Activated CD4-positive, alpha-beta T cell treated with anti-CD3 and anti-CD28 coated beads, Interleukin-2, Interleukin-6, amounts not matched to agents 100 ng/mL and 50 ng/mL, durations not matched to agents 16 hours and 8 hours (primary cell): ENCODE data around the gene MEG3.

ENCODE experiments used
- DNase-seq: peaks from one replicate; pipeline ENCODE4 v3.0.0-alpha.2; 2020

MEG3 gene

DNA sequence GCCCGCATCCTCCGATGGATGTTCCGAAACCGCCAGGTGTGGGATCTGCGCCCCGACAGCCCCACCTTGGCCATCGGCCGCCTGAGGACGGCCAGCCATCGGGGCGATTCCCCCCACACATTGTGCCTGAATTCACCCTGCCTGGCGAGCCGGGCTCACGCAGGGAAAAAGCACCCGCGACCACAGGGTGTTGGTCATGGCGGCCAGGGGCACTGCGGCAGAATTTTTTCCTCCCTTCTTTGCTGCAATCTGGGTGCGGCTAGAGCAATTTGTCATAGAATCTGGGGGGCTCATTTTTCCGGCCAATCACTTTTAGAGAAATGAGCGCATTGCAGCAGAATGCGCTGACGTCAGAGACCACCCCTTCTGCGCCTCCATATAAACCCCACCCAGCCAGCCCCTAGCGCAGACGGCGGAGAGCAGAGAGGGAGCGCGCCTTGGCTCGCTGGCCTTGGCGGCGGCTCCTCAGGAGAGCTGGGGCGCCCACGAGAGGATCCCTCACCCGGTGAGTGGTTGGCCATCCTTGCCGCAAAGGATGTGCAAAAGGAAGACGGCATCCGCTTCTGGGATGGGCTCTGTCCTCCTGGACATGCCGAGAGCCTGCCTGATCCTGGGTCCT lies at the start of gene MEG3:
Gene MEG3 (plus strand): TSS at position 406 of the 619 bp plus-strand sequence.
- DNase-seq, result no peak

DNA sequence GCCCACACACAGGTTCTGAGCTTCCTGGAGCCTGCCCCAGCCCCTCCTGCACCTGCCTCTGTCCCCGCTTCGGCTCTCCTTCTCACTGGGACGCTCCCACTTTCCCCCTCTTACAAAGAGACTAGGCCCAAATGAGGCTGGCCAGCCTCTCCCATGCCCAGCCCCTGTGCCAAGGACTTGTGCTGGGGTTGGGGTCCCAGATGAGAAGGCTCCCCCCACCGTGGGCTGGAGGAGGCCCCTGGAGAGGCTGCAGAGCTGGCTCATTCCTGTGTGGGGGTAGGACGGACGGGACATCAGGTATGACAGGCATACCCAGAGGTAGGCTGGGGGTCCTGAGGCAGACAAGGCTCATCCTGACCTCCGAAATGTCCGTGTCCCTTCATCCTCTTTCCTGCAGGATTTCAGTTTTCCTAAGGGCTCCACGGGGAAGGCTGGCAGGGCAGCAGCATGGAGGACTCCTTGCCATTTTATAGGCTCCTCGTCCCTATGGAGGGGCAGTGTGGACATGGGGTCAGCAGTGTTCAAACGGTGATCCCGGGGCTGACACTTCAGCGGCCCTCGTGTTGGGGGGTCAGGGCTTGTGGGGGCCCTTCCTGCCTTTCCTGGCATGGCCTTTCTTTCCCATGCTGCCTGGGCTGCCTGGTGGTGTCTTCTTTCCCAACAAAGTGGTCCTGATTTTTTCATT lies 49.1 kb upstream of the MEG3 start:
- no peak for DNase-seq

DNA sequence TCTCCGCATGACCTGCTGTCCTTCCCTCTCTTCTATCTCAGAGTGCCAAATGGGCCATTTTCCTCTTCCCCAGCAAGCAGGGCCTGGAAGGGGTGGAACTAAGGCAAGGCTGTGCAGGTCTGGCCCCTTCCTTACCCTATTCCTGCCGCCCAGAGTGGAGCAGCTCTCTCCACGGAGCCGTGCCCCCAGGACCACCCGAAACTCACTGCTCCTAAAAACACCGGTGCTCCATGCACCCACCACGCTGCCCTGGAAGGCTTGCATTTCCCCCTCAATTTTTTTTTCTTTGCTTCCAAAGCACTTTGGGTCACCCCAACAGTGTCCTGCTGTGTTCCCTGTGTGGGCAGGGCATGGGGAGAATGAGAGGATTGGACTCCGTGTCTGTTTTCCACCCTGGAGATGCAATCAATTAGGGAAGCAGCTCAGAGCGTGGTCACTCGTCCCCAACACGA lies 48.5 kb upstream of the MEG3 start:
- no peak for DNase-seq

DNA sequence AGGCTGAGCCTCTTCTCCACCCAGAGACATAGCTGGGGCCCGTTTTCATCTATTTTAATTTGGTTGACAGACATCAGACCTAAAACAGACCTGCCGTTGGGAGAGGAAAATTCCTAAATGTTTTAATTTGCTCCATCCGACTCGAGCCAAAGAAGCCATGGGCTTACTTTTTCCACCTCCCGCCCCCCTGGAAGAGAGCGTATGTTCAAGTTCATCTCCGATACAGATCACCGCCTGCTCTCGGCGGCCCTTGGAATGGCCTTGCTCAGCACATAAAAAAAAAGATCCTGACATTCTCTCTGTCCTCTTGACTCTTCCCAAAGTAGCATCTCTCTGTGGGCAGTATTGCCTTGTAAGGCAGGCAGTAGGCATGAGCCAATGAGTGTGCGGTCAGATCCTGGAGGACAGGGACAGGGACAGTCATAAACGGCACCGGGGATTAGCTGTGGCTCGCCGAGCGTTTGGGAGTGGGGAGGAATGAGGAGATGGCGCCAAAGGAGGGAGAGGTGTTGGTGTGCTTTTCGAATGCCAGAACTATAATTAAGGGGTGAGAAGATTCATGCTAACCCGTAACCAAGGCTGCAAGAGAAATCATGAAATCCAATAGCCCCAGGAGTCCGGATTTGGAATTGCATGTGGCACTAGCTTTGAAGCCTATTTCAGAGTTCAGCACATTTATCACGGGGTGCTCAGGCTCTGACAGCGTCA lies 47.9 kb upstream of the MEG3 start:
- DNase-seq, result no peak

DNA sequence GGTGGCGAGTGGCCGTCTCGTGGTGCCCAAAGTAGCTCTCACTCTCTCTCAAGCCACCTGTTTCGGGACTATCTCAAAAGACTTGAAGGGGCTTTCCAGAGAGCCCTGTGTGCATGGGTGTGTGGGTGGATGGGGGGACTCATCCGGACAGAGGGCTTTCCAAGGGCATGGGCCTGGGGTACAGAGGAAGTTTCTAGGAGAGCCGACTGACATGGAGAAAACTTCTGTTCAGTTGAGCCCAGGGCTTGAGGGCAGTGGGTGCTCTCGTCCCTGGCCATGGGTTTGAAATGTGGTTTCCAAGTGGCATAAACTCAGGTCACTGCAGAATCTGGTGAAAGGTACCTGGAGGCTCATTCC lies 47.4 kb upstream of the MEG3 start:
- no peak for DNase-seq

DNA sequence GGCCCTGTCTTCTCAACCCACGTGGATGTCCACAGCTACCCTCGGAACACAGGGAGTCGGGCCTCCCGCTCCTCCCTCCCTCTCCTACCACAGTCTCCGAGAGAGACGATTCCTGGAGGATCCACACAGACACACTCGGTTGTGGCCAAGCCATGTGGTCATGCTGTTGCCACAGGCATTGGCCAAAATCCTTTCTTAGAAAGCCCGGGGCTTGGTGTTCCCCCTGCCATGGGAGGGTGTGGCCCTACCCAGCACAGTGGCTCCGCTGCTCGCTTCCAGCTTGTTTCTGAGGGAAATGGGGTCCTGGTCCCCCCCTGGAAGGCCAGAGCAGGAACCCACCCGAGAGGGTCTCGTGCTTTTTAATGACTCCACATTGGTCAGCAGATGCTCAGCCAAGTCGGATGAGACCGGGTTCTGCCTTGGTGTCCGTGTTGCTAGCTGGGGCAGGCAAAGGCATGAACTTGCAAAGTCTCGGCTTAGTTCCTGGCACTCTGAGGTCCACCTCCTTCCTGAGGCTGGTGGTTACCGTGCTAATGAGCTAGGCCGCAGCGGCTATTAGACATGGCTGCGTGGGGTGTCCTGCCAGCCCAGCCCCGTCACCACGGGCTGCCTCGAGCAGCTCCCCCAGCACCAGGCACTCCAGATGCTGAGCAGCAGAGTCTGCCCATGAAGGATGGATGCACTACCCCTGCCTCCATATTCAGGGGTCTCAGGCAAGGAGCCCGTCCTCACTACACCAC lies 46.8 kb upstream of the MEG3 start:
- no peak for DNase-seq

DNA sequence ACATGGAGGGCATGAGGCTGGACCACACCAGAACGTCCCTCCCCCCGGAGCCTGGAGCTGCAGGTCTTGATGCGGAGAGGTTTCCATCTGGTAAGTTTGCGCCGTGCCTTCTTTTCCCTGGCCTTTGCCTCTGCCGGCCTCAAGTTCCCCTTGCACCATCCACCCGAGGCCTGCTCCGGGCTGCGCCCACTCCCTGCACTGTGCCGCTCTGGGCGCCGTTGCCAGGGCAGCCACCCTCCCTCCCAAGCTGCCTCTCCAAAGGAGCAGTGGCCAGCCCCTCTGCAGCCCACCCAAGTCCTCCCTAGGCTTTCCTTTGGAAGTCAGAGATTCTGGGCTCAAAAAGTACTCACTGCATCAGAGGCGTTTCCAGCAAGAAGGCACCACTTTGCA lies 46.2 kb upstream of the MEG3 start:
- no peak for DNase-seq

DNA sequence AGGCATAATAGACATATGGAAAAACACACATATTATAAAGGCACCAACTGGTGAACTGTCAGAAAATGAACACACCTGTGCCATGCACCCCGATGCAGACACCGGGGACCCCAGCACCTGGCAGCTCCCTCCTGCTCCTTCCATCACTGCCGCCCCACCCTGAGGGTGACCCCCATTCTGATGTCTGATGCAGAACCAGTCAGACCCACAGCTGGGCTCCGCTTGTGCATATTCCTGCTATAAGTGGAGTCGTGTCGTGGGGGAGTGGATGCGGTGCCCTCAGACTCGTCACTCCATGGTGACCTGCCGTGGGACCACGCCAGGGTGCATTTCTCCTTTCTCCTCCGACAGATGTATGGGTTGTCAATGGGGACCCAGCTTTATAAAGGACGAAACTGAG lies 45.7 kb upstream of the MEG3 start:
- DNase-seq, result no peak

DNA sequence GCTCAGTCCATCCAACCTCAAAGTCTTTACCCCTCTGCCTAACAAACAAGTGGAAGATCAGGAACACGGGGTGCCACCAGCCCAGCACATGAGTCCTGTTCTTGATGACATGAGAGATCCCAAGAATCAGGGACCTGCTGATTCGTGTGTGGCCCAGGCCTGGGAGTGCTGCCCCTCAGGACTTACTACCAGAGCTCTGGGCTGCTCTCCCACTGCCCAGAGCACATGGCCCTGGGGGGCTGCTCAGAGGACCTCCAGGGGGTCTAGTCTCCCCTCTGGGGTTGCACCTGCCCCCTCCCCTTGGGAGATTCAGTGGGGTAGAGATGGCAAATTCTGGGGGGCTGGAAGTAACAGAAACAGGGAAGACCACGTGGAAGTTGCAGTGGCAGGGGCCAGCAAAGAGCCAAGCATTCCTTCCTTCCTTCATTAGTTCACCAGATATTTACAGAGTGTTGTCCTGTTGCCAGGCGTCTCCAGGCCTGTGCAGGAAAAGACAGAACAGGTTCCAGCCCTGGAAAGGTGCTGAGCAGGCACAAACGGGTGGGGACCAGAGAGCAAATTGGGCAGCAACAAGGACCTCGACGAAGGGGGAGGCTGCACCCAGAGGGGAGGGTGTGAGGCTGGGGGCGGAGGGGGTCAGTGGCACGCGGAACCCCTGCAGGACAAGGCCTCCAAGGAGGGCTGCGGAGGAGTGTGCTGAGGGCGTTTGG lies 45.1 kb upstream of the MEG3 start:
- DNase-seq, result no peak

DNA sequence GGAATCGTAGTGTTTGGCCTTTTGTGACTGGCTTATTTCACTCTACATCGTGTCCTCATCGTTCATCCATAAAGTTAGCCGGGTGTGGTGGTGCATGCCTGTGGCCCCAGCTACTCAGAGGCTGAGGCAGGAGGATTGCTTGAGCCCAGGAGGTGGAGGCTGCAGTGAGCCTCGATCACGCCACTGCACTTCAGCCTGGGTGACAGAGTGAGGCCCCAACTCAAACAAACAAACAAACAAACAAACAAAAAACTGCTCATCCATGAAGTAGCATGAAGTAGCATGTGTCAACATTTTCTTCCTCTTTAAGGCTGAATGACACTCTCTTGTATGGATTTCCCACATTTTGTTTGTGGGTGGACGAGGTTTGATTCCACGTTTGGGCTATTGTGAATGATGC lies 44.0 kb upstream of the MEG3 start:
- DNase-seq, result no peak

DNA sequence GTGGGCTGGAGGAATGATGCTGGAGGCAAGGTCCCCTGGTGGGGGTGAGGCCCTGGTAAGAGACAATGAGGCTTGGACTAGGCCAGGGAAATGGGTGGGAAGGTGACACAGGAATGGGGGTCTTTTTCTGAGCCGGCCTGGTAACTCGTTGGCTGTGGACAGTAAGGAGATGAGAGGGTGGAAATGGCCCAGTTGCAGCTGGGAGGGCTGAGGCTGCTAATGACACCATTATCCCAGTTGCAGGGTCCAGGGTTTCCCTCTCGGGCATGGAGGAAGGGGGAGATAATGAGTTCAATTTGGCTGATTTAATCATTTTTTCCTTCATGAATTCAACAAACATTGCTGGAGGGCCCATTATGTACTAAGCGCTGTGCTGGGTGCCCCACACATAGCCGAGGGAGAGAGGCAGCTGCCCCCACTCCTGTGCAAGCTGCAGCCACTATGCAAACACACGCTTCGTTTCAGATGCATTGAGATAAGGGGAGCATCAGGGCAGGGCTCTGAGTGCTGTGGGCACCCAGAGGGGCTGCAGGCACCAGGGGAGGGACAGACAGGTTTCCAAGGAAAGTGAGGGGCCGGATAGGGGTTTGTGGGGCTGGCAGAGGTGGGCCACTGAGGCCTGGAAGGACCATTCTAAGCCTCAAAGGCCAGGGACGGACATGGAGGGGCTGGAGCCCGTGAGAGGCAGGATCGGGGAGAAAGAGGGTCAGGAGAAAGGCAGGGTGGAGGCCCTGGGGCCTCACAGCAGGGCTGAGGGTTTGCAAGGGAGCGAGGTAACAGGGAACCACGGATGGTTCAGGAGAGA lies 43.2 kb upstream of the MEG3 start:
- DNase-seq, result no peak

DNA sequence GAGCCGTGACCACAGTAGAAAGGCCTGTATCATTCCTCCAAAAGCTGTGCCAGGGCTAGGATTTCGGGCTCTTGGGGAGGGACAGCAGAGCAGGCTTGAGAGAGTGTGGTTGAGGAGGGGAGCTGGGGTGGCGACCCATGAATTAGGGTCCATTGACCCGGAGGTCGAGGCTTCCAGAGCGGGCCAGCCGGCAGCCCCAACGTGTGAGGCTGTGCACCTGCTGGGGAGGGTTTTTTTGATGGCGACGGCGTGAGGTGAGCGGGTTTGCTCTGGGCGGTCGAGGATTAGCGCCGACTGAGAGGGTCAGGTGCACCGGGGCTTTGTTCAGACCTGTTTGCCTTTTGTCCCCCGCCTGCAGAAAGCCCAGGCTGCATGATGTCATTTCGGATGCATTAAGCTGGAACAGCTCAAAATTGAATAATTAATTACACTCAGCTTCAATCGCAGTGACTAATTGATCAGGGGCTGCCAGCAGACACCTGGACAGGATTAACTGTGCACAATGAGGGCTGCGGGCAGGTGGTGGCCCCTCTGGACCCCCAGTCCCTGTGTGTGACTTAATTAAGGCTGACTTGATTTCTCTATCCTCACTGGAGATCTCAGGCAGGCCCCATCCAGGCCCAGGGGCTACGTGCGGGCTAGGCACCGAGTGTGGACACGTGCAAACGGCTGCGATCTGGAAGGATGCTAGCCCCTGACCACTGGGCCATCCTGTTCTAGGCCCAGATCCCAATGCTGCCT lies 42.1 kb upstream of the MEG3 start:
- no peak for DNase-seq

DNA sequence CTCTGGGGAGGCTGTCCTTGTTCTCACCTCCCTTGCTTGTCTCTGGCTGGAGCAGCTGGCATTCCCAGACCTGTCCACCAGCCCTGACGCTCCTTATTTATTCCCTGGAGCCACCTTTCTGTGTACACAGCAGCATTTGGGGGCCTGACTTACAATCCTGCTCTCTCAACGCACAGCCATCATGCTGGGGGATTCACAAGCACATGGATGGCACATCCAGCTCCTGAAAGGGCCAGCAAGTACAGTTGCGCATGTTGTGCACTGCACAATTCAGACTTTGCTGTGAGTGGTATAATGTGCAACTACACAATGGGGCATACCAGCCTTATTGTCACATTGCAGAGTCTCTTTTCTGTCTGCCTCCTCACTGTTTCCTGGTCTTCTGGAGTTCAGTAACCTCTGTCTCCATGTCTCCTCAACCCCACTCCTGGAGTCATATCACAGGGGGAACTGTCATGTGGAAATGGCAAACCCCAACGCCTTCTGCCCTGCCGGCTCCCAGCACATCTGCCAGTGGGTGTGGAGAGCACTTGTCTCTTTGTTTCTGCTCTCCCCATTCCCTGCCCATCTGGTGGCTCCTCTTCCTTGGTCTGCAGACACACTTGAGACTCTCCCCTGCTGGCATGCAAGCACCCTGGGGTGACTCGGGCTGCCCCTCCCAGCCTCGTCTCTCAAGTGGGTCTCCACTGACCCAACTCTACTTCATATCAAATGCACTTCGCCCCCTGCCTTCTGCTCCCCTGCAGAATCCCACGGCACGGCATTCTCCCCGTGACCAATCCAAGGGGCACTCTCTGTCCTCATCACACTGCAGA lies 41.2 kb upstream of the MEG3 start:
- no peak for DNase-seq

DNA sequence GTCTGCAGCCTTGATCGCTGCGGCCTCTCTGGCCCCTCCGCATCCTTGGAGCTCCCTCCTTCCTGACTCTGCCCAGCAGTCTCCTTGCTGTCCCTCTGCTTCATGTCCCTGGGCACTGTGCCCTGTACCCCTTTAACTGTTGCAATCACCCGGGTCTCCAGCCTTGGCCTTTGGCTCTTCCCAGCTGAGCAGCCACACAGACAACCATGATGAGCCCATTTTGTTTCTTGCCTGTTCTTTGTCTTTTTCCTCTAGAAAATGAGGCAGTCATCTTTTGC lies 40.6 kb upstream of the MEG3 start:
- no peak for DNase-seq

DNA sequence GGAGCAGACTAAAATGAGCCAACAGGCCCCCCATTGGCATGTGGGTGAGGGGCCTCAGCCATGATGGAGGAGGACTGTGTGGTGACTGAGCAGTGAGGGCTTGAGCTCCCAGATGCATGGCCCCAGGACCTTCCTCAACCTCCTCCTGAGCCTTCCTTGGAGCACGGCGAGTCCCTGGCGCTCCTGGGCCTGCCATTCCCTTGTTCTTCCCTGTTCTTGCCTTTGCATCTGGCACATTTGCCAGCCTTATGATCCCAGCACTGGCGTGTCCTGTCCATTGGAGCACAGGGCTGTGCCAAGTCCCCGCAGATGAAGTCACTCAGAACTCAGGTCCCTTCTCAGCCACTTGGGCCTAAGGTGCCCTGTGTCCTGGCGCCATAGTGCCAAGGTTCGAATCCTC lies 40.3 kb upstream of the MEG3 start:
- no peak for DNase-seq

DNA sequence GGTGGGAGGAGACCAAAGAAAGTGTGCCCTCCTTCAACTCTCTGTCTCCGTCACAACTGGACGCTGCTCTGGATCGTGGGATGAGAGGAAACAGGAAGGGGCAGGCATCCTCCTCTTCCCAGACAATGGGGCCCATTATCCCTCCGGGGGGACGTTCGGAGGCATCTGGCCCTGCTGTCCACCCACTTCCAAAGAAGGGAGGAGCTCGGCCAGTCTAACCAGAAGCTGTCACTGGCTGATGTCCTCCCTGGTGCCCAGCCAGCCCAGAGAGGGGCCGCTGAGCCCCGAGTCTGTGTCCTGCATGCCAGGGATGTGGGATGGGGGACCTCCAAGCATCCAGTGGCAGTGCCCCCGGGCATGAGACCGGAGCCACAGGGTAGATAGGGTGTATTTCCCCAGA lies 39.8 kb upstream of the MEG3 start:
- DNase-seq, result no peak

DNA sequence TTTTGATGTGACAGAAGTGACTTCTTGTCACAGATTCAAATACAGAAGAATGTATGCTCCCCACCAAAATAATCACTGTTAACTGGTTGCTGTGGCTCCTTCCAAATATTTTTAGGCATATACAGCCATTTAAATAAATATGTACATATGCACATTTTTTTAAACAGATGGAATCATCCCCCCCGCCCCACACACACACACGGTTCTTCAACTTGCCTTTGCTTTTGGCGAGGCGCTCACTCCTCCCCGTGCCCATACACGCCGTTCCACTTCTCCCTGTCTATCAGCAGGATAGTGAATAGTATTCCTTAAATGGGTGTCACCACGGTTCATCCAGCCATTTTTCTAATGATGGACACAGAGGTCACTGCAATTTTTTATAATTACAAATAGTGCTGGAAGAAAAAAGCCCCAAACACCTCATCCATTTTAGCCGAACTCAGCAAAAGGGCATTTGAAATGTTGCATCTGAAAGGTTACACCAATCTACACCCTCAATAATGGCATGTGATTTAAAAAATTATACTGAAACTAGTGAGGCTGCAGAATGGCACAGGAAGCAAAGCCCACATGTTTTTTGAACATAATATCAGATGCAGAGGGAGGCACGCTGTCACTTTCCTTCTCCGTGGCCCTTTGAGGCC lies 39.2 kb upstream of the MEG3 start:
- DNase-seq, result no peak

DNA sequence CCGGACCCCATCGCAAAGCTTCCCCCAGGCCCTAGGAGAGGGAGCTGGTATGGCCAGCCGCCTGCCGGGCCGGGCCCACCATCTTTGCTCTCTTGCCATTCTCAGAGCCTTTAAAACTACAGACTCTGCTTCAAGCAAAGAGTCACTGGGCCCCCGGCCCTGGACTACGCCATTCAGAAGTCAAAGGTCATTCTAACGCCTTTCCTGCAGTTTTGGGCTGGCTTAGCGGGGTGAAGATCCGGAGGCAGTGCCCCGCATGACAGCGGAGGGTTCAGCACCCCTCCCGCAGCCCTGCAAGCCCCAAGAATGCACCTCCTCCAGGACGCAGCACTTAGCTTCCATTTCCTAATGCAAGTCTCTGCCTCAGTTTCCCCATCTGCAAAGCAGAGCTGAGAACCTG lies 38.3 kb upstream of the MEG3 start:
- DNase-seq, result no peak

DNA sequence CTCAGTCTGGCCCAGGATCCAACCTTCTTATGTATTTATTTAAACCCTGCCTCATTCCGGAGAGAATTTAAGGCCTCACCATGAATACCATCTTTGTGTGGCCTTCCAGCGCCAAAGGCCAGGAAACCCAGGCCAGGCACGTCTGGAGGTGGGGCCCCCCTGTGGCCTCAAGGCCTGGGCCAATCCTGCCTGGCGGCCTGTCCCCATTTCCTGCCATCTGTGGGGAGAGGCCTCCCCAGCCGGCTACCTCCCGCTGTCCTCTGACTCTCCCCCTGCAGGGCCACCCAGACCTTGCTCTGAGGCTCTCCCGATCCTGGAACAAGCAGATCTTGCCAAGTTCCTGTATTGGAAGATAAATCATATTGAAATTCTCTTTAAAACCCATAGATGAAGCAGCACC lies 37.4 kb upstream of the MEG3 start:
- no peak for DNase-seq

DNA sequence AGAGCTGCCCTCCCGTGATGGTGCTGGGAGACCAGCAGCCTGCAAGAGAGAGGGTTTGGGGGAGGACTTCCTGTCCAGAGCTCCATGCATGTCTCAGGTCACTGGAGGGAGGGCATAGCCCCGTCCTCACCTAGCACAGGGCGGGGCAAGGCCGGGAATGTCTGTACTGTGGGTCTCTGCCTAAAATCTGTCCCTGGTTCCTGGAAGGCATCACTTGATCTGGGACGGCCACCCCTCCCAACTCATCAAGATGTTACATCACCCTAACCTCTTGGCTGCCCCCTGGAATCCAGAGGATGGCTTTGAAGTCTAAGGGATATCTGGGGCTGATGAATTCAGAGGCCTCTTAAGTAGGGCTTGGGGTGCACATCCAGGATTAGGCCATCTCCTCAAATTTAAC lies 37.0 kb upstream of the MEG3 start:
- DNase-seq, result no peak
